HG03432 (cell line): ENCODE results near the gene BAZ1A.

Experiments used
- ATAC-seq: cut with Tn5 transposase; IDR thresholded peaks from one replicate; pipeline ENCODE4 v1.9.1; 2021; ENCODE audit warnings: mild to moderate bottlenecking, moderate library complexity; ENCODE audit not compliant: unreplicated experiment

The BAZ1A gene

GRCh38 chr14:34723867-34724266 lies 151.3 kb downstream of the BAZ1A start:
- no peak for ATAC-seq

- no peak for ATAC-seq
Measured at GRCh38 chr14:34722723-34723545, 152.2 kb downstream of the BAZ1A start.

GRCh38 chr14:34721129-34721528 lies 154.0 kb downstream of the BAZ1A start:
- ATAC-seq, result no peak

- no peak for ATAC-seq
Measured at GRCh38 chr14:34718750-34719304, 156.3 kb downstream of the BAZ1A start.

GRCh38 chr14:34715127-34715863 lies 159.9 kb downstream of the BAZ1A start:
- ATAC-seq, result no peak

GRCh38 chr14:34714320-34715126 lies 160.6 kb downstream of the BAZ1A start, which contains the start of gene CFL2:
CFL2 (minus strand) TSS chr14:34714593; CDS start chr14:34714540, 53 bp downstream.
- ATAC-seq, result peak; percentile 94

- ATAC-seq, result peak; percentile 3
Measured at GRCh38 chr14:34713681-34714319, 161.4 kb downstream of the BAZ1A start.

GRCh38 chr14:34713122-34713680 lies 162.0 kb downstream of the BAZ1A start:
- ATAC-seq, result no peak

- no peak for ATAC-seq
Measured at GRCh38 chr14:34711796-34712712, 163.1 kb downstream of the BAZ1A start.

- peak; percentile 40 for ATAC-seq
Measured at GRCh38 chr14:34711169-34711568, 164.0 kb downstream of the BAZ1A start.

GRCh38 chr14:34710744-34711143 lies 164.4 kb downstream of the BAZ1A start:
- no peak for ATAC-seq

GRCh38 chr14:34710006-34710405 lies 165.2 kb downstream of the BAZ1A start:
- no peak for ATAC-seq

- ATAC-seq, result no peak
Measured at GRCh38 chr14:34707722-34708121, 167.4 kb downstream of the BAZ1A start.
